ENCODE measurements around the gene HECW1.
A peak's percentile ranks its signal among the peaks of the same experiment; 100 is the strongest.
"Not testable (repeated sequence)": the region's sequence is repeated elsewhere in the genome, so short reads cannot be mapped to it uniquely, and the experiment has no call there.

Gene HECW1

GRCh38 chr7:43573832-43574231 lies 461.4 kb downstream of the HECW1 start:
- not testable (repeated sequence) for DNase-seq (ENCODE audit: low read depth in 3 of 3)

- no peak for DNase-seq (ENCODE audit: low read depth in 3 of 3)
Observed at GRCh38 chr7:43575506-43575905, 463.1 kb downstream of the HECW1 start.

GRCh38 chr7:43576241-43576640 lies 463.8 kb downstream of the HECW1 start:
- no peak for DNase-seq (ENCODE audit: low read depth in 3 of 3)

GRCh38 chr7:43577485-43577951 lies 465.1 kb downstream of the HECW1 start:
- DNase-seq (ENCODE audit: low read depth in 3 of 3): no peak

- DNase-seq (ENCODE audit: low read depth in 3 of 3): peak; percentile 88 to 91 (median 89)
Observed at GRCh38 chr7:43582503-43583423, 470.3 kb downstream of the HECW1 start, which contains the start of gene STK17A. Gene STK17A, plus strand, starts transcription at chr7:43583108. Its CDS starts 136 bp downstream, at chr7:43583244.

- peak in 2 of 3 experiments; percentile 32 to 56 for DNase-seq (ENCODE audit: low read depth in 3 of 3)
Observed at GRCh38 chr7:43583424-43584194, 471.2 kb downstream of the HECW1 start.

- DNase-seq (ENCODE audit: low read depth in 3 of 3): no peak
Observed at GRCh38 chr7:43584195-43584586, 471.7 kb downstream of the HECW1 start.

GRCh38 chr7:43584733-43585132 lies 472.3 kb downstream of the HECW1 start:
- DNase-seq (ENCODE audit: low read depth in 3 of 3): not testable (repeated sequence)

- no peak for DNase-seq (ENCODE audit: low read depth in 3 of 3)
Observed at GRCh38 chr7:43585562-43585961, 473.1 kb downstream of the HECW1 start.

GRCh38 chr7:43586251-43586900 lies 473.9 kb downstream of the HECW1 start:
- DNase-seq (ENCODE audit: low read depth in 3 of 3): no peak

- no peak for DNase-seq (ENCODE audit: low read depth in 3 of 3)
Observed at GRCh38 chr7:43588477-43589132, 476.2 kb downstream of the HECW1 start.

- DNase-seq (ENCODE audit: low read depth in 3 of 3): no peak
Observed at GRCh38 chr7:43589133-43589478, 476.7 kb downstream of the HECW1 start.

GRCh38 chr7:43589728-43590127 lies 477.3 kb downstream of the HECW1 start:
- no peak for DNase-seq (ENCODE audit: low read depth in 3 of 3)

- no peak for DNase-seq (ENCODE audit: low read depth in 3 of 3)
Observed at GRCh38 chr7:43590862-43591557, 478.6 kb downstream of the HECW1 start.

- DNase-seq (ENCODE audit: low read depth in 3 of 3): no peak
Observed at GRCh38 chr7:43591558-43592180, 479.2 kb downstream of the HECW1 start.

- DNase-seq (ENCODE audit: low read depth in 3 of 3): no peak
Observed at GRCh38 chr7:43592326-43592725, 479.9 kb downstream of the HECW1 start.

GRCh38 chr7:43593010-43593409 lies 480.6 kb downstream of the HECW1 start:
- DNase-seq (ENCODE audit: low read depth in 3 of 3): no peak

GRCh38 chr7:43594020-43594419 lies 481.6 kb downstream of the HECW1 start:
- no peak for DNase-seq (ENCODE audit: low read depth in 3 of 3)

- DNase-seq (ENCODE audit: low read depth in 3 of 3): not testable (repeated sequence)
Observed at GRCh38 chr7:43596426-43596825, 484.0 kb downstream of the HECW1 start.

- DNase-seq (ENCODE audit: low read depth in 3 of 3): no peak
Observed at GRCh38 chr7:43600056-43600455, 487.6 kb downstream of the HECW1 start.
